Activated CD8-positive, alpha-beta memory T cell treated with anti-CD3 and anti-CD28 coated beads for 24 hours (primary cell): ENCODE results near the gene RHO.
A peak's percentile ranks its signal among the peaks of the same experiment; 100 is the strongest.
"Not testable (repeated sequence)": the region's sequence is repeated elsewhere in the genome, so short reads cannot be mapped to it uniquely, and the experiment has no call there.

Experiments used
- DNase-seq: peaks from one replicate; pipeline ENCODE4 v3.0.0-alpha.2; 2020

The RHO gene

DNA sequence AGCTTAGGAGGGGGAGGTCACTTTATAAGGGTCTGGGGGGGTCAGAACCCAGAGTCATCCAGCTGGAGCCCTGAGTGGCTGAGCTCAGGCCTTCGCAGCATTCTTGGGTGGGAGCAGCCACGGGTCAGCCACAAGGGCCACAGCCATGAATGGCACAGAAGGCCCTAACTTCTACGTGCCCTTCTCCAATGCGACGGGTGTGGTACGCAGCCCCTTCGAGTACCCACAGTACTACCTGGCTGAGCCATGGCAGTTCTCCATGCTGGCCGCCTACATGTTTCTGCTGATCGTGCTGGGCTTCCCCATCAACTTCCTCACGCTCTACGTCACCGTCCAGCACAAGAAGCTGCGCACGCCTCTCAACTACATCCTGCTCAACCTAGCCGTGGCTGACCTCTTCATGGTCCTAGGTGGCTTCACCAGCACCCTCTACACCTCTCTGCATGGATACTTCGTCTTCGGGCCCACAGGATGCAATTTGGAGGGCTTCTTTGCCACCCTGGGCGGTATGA, at the start of gene RHO:
TSS of gene RHO (plus strand) at position 51 of the 512 bp plus-strand sequence. CDS start at position 146, 95 bp downstream.
- no peak for DNase-seq

DNA sequence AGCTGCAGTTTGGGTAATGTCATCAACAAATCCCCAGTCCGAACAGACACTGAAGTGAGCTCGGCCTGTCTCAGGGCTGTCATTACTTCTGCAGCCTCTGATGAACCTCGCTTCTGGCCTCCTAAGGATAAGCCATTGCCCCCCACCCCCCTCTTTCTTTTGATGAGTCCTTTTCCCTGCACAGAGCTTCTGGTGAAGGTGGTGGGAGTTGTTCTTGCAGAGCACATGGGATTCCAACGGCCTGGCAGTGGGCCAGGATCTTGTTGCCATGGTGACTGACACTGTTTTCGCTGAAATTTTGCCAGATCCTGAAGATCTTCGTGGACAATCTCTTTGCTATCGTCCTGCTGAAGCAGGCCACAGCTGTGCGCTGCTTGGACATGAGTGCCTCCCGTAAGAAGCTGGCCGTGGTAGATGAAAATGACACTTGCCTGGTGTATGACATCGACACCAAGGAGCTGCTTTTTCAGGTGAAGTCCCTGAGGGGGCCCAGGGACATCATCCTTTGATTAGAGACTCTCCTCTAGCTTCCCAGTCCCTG, 47.1 kb upstream of the RHO start:
- not testable (repeated sequence) for DNase-seq

GRCh38 chr3:129481766-129482332, 46.6 kb upstream of the RHO start:
- DNase-seq, result no peak

GRCh38 chr3:129482721-129483120, 45.7 kb upstream of the RHO start:
- no peak for DNase-seq

DNA sequence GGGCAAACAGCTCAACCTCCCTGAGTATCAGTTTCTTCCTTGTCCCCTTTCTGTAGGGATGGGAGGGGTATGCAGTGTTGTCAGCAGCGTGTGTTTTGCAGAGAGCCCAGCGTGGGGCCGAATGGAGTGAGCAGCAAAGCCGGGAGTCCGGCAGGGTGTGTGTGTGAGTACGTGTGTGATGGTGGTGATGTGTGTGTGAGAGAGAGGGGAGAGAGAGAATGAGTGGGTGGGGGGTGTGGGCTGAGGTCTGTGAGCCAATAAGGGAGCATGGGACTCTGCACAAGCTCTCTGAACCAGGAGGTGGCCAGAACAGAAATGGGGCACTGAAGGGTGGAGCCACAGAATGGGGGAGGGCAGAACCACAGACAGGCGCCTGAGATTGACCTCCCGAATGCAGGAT, 44.6 kb upstream of the RHO start:
- DNase-seq, result no peak

- DNase-seq, result not testable (repeated sequence)
Measured at GRCh38 chr3:129485146-129485545, 43.3 kb upstream of the RHO start.

DNA sequence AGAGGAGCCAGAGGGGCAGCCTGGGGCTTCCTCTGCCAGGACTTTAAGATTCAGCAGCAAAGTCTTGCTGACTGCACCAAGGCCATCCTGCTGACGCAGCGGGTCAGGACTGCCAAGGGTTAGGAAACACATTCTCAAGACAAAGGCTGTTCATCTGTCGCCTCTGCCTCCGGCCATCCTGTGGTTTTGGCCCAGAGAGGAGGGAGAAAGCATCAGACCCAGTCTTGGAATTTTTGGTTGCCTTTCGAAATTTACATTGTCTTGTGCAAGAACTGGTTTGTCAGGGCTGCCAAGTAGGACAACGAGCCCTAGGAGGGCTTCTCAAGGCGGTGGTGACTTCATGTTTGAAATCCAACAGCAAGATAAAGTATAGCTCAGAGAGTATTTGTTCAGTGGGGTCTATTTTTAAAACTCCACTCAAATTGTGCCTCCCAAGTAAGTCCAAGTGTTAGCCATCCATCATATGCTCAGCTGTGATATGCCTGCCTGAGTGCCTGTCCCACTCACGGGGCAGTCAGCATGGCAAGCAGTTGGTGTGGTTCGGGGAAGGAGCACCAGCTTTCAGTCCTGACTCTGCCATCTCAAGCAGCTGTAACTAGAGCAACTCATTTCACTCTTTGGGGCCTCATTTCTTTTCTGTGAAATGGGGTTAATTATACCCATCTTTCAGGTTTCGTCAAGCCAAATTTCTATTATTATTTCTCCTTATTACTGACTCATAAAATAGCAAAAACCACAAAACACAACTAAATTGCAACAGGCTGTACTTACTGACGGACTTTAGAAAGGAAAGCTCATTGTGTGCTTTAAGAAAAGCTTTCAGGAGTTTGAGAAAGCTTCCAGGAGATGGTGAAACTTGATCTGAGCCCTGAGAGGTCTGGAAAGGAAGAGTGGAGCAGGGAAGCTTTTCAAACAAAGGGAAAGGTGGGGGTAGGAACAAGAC, 42.4 kb upstream of the RHO start:
- DNase-seq, result no peak

DNA sequence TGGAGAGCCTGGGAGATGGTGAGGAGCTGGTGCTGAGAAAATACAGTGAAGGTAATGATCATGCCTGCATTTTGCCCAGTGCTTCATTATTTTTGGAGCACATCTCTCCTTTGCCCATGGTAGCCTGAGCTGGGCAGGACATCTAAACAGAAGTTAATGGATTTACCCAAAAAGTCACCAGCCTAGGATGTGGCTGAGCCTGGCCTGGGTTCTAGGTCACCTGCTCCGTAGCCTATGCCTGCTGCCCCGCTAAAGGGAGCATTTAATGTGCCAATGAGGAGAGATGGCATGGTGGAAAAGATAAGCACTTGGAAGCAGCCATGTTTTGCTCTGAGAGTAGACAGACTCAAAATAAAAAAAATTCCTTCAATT, 41.8 kb upstream of the RHO start:
- no peak for DNase-seq

GRCh38 chr3:129487183-129487867, 41.1 kb upstream of the RHO start:
- no peak for DNase-seq

DNA sequence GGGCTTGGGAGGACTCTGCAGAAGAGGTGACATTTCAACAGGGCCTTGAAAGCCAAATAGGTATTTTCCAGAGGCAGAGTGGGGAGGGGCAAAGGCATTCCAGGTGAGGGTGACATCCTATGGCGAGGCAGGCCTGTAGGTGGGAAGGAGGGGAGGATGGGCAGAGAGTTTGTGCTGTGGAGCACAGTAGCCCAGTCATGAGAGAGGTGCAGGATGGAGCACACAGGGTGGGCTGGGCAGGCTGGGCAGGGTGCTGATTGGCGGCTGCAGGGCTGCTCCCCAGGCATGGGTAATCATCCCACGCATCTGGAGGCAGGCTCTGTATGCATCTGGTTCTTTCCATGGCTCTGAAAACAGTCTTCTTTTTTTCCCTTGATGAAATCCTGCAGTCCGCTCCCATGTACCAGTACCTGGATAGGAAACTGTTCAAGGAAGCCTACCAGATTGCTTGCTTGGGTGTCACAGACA, 40.5 kb upstream of the RHO start:
- DNase-seq, result not testable (repeated sequence)

- not testable (repeated sequence) for DNase-seq
Measured at GRCh38 chr3:129489258-129489657, 39.2 kb upstream of the RHO start.

GRCh38 chr3:129490273-129490675, 38.2 kb upstream of the RHO start:
- peak; percentile 75 for DNase-seq

DNA sequence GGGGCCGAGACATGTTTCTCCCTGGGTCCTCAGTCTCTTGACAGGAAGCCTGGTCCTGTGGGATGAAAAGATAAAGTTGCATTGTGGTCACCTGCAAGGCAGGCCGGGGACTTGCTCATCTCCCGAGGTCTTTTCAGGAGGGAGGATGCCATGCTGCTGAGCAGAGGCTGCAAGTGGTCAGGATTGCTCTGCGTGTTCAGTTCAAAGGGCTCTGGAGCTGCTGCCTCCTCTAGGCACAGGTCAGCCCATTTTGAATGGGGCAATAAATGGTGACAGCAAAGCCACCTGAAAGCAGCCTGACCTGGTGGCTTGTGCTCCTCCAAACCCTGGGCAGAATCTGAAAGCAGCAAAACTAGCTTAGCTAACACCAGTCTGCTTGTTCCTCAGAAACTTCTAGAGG, 37.4 kb upstream of the RHO start:
- DNase-seq, result not testable (repeated sequence)

- no peak for DNase-seq
Measured at GRCh38 chr3:129491794-129492193, 36.6 kb upstream of the RHO start.

GRCh38 chr3:129492691-129493090, 35.7 kb upstream of the RHO start:
- no peak for DNase-seq

- DNase-seq, result no peak
Measured at GRCh38 chr3:129493206-129493605, 35.2 kb upstream of the RHO start.

DNA sequence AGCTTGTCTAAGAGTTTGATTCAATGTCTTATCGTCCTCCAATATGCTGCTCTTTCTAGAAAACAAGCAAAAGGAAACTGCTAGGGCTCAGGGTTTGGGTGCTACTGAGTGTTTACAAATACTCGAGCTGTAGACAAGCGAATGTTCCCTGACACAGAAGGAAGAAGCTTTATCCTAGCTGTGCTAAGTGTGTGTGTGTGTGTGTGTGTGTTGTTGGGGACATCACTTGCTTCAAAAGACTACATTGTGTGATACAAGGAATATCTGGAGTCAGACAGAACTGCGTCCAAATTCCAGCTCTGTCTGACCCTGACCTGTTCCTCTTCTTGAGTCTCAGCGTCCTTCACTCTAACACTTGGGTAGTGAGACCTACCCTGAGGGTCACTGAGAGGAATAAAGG, 33.9 kb upstream of the RHO start:
- not testable (repeated sequence) for DNase-seq

GRCh38 chr3:129495006-129495639, 33.3 kb upstream of the RHO start:
- not testable (repeated sequence) for DNase-seq

DNA sequence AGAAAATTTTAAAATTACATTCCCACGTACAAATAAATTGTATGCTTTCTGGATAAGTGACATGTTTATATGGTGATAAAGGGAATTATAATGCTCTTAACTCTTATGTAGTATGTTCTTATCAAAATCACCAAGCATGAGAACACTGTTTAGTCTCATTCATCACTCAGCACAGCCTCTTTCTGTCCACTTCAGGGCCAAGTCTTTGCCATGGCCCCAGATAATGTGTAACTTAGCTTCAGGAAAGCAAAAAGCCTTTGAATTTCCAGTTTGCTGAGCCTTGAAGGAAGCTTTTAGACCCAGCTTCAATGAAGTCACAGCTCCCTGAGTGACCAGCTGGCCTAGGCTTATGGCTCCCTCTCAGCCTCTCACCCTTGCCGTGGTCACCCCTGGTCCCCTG, 30.6 kb upstream of the RHO start:
- not testable (repeated sequence) for DNase-seq

DNA sequence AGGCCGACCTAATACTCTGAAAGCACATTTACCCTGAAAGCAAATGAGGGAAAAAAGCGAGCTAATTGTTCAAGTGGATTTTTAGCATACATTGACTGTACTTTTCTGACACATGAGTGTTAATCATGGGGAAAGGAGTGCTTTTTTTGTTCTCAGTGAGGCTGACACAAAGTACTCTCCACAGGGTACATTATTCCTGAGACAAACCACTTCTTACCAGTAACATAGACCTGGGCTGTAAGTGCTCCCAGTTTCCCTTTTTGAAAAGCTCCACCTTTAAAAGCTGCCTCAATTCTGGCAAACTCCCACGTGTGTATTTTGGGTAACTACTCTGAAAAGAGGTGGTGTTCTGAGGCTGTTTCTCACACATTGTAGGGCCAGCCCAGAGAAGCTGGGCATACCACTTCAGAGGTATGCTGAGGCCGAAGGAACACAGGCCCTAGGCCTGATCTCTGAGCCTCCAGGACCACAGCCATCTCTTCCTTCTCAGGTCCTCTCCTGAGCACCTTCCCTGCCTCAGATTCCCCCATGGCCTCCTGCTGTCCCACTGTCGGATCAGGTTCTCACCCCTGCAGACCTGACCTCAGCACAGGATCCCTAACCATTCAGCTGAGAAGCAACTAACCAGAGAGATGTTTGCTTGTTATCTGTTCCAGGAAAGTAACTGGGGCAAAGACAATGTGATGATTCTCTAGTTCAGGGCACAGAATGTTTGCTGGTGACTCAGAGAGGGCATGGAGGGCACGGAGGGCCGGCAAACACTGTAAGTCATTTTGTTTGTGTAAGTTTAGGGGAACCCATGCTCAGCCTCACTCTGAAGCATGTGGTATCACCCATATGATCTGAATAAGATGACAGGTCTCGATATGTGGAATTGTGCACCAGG, 29.6 kb upstream of the RHO start:
- not testable (repeated sequence) for DNase-seq

DNA sequence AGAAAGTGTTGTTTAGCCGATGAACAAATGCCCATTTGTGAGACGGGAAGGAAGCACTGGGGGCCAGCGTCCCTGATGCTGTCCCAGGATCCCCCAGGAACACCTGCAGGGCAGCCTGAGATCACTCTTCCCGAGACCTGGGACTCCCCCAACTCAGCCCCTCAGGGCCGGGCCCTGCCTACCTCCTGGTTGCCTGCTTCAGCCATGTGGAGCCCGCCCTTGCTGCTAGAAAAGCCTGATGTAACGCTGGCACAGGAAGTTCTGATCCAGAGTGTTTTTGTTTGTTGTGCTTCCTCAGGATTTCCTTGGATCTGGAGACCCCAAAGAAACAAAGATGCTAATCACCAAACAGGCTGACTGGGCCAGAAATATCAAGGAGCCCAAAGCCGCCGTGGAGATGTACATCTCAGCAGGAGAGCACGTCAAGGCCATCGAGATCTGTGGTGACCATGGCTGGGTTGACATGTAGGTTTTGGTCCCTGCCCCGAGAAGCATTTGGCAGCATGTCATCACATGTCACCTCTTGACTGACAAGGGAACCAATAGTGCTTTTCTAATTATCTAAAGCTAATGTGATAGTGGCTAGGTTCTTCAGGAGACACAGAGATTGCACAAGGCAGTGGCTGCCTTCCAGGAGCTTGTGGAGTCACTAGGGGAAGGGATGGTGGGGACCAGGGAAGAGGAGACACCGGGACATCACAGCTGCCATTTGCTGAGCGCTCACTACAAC, 28.7 kb upstream of the RHO start:
- DNase-seq, result not testable (repeated sequence)
